ENCODE results near the gene TMPRSS13. TPM values are rescaled to one million over a fixed set of nuclear protein-coding genes. Genes with fewer than 3 reads are reported as not detected.

Gene TMPRSS13
- total RNA-seq, 1 experiment from 2014 or later: 1.1 TPM

DNA sequence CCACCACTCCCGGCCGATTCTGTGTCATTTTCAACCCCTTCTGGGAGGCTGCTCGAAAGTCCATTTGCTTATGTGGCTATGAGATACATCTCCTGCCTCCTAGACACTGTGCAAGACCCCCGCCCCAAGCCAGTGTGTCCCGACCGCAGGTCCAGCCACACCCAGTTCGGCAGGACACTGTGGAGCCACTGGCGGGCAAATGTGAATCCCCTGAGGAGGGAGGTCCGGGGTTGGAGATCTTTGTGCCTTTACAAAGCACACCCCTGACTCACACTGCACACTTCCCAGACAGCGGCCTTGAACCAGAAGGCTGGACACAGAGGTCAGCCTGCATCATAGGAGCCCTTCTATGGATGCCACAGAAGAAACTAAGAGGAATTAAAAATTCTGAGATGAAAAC, 70.1 kb downstream of the TMPRSS13 start:
- in situ Hi-C loops (cut with HindIII; ENCODE audit: low pct_unique_long_range_greater_than_20kb, low sequenced_read_pairs): no loop called here
- no peak for DNase-seq (ENCODE audit: low read depth, low spot score)

DNA sequence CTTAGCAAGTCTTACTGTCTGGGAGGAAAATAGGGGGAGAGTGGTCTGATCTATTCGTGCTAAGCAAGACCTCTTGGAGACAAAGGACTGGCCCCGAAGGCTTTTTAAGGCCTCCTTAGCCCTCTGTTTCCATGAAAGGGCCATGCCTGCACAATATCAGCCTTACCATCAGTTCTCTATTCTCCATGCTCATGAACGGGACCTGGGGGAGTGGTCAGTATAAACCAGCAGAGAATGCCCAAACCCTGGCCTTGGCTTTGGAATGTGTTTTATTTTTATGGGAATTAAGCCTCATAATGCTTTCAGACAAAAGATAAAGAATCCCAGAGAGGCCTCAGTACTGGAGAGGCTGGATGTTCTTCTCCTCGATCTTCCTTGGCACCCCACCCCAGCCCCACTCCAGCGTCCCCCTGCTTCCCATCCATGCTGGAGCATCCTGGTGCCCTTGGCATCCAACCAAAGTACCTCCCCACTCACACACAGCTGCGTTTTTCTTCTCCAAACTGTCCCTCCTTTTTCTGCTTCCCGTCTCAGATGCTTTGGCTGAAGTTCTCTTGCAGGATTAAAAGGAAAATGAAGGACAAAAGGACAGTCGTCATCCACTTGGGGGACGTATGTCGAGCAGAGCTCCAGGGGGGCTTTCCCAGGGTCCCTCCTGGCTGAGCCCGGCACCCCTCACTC, 71.3 kb downstream of the TMPRSS13 start:
- in situ Hi-C loops (cut with HindIII; ENCODE audit: low pct_unique_long_range_greater_than_20kb, low sequenced_read_pairs): no loop called here
- no peak for DNase-seq (ENCODE audit: low read depth, low spot score)

DNA sequence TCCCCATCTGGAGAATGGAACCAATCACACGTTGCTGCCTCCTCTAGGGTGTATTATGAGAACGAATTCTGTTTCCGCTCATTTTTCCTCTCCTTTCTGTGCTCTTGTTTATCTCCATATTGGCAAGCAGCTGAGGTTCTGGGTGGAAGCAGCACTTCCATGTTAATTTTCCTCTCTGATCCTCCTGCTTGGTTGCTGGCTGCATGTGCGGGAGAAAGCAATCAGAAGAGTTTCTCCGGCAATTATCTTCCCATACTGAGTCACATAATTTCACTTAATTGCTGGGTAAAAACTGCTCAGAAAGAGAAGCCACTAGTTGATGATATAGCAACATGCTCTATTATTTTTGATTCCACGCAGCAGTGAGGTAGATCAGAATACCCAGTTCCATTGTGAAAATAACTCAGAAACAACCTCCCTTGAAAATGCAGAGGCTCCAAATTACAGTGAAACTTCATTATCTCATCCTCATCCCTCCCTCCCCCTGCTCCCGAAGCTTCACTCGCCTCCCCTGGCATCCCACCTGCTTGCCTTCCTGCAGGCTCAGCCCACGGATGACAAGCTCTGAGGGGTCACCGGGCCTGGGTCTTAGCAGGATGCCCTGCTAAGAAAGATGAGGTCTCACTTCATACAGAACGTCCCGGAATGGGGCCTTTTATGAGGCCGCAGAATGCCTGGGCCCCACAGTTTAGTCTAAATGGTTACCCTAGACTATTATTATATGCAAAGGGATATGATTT, 73.1 kb downstream of the TMPRSS13 start:
- in situ Hi-C loops (cut with HindIII; ENCODE audit: low pct_unique_long_range_greater_than_20kb, low sequenced_read_pairs): no loop called here
- no peak for DNase-seq (ENCODE audit: low read depth, low spot score)

DNA sequence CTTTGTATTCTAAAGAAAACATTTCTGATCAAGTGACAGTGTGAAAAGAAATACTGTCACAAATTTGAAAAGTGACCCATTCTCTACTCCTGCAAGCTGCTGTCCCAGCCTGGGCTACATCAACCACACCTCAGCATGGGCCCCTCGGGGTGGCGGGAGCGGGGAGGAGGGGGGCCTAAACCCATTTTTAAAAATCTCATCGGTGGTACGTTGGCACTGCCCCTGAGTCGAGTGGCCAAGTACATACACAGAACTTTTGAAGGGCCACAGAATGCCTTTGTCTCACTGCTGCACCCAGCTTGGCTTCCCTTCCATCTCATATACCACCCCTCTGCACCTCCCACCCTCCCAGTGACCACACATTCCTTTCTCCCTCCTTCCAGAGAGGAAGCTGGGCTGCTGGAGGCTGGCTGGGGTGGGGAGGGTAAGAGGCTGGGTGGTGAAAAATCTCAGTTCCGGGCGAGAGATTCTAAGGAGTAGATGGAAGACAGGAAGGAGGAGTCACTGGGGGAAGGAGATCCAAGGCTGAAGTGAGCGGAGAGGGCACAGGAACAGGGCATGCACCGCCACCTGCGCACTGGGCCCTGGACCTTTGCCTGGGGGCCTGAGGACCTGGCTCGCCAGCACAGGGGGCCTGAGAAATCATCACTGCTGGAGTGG, 73.9 kb downstream of the TMPRSS13 start:
- in situ Hi-C loops (cut with HindIII; ENCODE audit: low pct_unique_long_range_greater_than_20kb, low sequenced_read_pairs): no loop called here
- no peak for DNase-seq (ENCODE audit: low read depth, low spot score)

DNA sequence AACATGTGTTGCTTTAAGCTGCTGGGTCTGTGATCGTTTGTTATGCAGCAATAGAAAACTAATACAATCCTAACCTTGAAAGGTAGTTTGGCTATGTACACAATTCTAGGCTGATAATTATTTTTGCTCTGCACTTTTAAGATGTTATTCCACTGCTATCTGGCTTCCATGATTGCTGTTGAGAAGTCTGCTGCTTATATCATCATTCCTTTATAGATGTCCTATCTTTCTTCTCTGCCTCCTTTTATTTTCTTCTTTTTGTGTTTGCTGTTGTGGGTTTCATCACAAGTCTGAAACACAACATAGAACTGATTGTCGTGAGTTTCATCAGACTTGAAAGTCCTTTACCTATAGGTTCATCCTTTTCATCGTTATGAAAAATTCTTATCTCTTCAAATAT, 76.9 kb downstream of the TMPRSS13 start:
- DNase-seq (ENCODE audit: low read depth, low spot score): no peak
- in situ Hi-C loops (cut with HindIII; ENCODE audit: low pct_unique_long_range_greater_than_20kb, low sequenced_read_pairs): no loop called here

DNA sequence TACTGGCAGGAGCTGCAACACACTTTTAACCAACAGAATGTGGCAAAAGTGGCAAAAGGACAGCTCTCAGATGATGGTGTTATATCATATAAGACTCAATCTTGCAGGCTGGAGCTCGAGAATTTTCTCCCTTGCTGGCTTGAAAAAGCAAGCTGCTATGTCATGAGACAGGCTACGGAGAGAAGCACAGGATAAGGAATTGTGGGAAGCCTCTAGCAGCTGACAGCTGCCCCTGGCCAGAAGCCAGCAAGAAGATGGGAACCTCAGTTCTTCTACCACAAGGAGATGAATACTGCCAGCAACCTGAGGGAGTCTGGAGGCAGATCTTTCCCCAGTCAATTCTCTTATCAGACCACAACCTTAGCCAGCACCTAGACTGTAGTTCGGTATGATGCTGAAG, 77.3 kb downstream of the TMPRSS13 start:
- DNase-seq (ENCODE audit: low read depth, low spot score): no peak
- in situ Hi-C loops (cut with HindIII; ENCODE audit: low pct_unique_long_range_greater_than_20kb, low sequenced_read_pairs): no loop called here

DNA sequence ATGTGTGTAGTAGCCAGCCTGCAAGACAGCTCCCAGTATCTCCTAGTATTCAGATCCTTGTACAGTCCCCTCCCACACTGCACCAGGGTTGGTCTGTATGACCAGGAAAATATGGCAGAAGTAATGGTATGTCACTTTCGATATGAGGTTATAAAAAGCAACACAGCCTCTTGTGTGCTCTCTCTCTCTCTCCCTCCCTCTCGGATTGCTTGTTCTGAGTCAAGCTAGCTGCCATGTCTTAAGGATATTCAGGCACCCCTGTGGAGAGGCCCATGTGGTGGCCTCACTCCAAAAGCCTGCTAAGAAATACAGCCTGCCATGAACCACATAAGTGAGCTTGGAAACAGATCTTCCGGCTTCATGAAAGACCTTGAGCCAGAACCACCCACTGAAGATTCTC, 78.1 kb downstream of the TMPRSS13 start:
- DNase-seq (ENCODE audit: low read depth, low spot score): no peak

More for the DNA sequence above, 78.1 kb downstream of the TMPRSS13 start:
- in situ Hi-C loops (cut with HindIII; ENCODE audit: low pct_unique_long_range_greater_than_20kb, low sequenced_read_pairs): no loop called here

Other genes starting within 250 kb of the TMPRSS13 start
- not detected in 2 replicates for gene DSCAML1, start 132.2 kb downstream of the TMPRSS13 start, total RNA-seq (2014; rRNA removed; shearing (Covaris generic))
- gene FXYD2, start 104.7 kb downstream of the TMPRSS13 start, total RNA-seq (2014; rRNA removed; shearing (Covaris generic)): not detected in 2 replicates
- gene FXYD6, start 52.7 kb downstream of the TMPRSS13 start, total RNA-seq (2014; rRNA removed; shearing (Covaris generic)): 5.4 and 6.4 TPM in 2 replicates
- not detected in 2 replicates for gene IL10RA, start 57.0 kb upstream of the TMPRSS13 start, total RNA-seq (2014; rRNA removed; shearing (Covaris generic))
- not detected in 2 replicates for gene TMPRSS4, start 147.7 kb upstream of the TMPRSS13 start, total RNA-seq (2014; rRNA removed; shearing (Covaris generic))
- gene SMIM35, start 157.6 kb upstream of the TMPRSS13 start, total RNA-seq (2014; rRNA removed; shearing (Covaris generic)): not detected in 2 replicates
- not detected in 2 replicates for gene SCN4B, start 223.4 kb upstream of the TMPRSS13 start, total RNA-seq (2014; rRNA removed; shearing (Covaris generic))
- not detected in 2 replicates for gene SCN2B, start 247.2 kb upstream of the TMPRSS13 start, total RNA-seq (2014; rRNA removed; shearing (Covaris generic))